Spleen (tissue), 7 donors: ENCODE data around the gene SDK1.

ENCODE experiments used
- POLR2A ChIP-seq, 3 donors: fragments of 450-650 bp; IDR thresholded peaks; one replicate each; pipeline ENCODE4 v1.5.1; 2017; ENCODE audit warnings: antibody characterized with exemption in 3 of 3, mild to moderate bottlenecking in 1 of 3
- POLR2AphosphoS5 ChIP-seq, 3 donors: sonication (generic); formaldehyde crosslinking; IDR thresholded peaks; one replicate each; pipeline ENCODE4 v1.5.1; 2017; ENCODE audit warnings: antibody characterized with exemption in 3 of 3
- TF ChIP-seq, protein P1 (sequence below), 11 experiments: fragments of 200-600 bp in 7 of 11; fragments of 450-650 bp in 4 of 11; sonication (generic) in 4 of 11; IDR thresholded peaks in 8 of 11; conservative IDR thresholded peaks in 3 of 11; 1 replicate in 7 of 11; 2 replicates in 4 of 11; pipeline versions ENCODE4 v1.4.0 to v1.8.0; 2016 to 2021; ENCODE audit warnings: antibody characterized with exemption in 11 of 11, inconsistent platforms in 4 of 11, mild to moderate bottlenecking in 1 of 11
- donor health status: DM: no; HTN: no; CAD: no; lungs with moderate emphysema.
- donor health status: DM: no; HTN: no; CAD: no.
- donor health status: DM: no; HTN: no; CAD: no.

- TF ChIP-seq, protein P1, sequence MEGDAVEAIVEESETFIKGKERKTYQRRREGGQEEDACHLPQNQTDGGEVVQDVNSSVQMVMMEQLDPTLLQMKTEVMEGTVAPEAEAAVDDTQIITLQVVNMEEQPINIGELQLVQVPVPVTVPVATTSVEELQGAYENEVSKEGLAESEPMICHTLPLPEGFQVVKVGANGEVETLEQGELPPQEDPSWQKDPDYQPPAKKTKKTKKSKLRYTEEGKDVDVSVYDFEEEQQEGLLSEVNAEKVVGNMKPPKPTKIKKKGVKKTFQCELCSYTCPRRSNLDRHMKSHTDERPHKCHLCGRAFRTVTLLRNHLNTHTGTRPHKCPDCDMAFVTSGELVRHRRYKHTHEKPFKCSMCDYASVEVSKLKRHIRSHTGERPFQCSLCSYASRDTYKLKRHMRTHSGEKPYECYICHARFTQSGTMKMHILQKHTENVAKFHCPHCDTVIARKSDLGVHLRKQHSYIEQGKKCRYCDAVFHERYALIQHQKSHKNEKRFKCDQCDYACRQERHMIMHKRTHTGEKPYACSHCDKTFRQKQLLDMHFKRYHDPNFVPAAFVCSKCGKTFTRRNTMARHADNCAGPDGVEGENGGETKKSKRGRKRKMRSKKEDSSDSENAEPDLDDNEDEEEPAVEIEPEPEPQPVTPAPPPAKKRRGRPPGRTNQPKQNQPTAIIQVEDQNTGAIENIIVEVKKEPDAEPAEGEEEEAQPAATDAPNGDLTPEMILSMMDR (IDR thresholded peaks at IDR 0.05 in 8 of 11, conservative IDR thresholded peaks at IDR 0.05 in 3 of 11) = no peak
- TF ChIP-seq POLR2A (IDR thresholded peaks at IDR 0.05) = no peak
- TF ChIP-seq POLR2AphosphoS5 (IDR thresholded peaks at IDR 0.05) = no peak
Observed at GRCh38 chr7:4135301-4135700, 834.2 kb downstream of the SDK1 start.
